ENCODE results near the gene TRAF1. TPM values are rescaled to one million over a fixed set of nuclear protein-coding genes. Genes with fewer than 3 reads are reported as not detected.

Gene TRAF1
- total and polyA plus RNA-seq, 10 of the 15 experiments (the other 5 are each of a cell fraction or from before 2014, with no cell fraction given) = 13.8 to 163 (median 128) TPM

- TF ChIP-seq IRF5 (IDR thresholded peaks at IDR 0.05; ENCODE audit: borderline replicate concordance) (no peak), PKNOX1 (IDR thresholded peaks at IDR 0.05) (peak; percentile 17; the same call in 1 of the 2 replicates), ZNF24 (IDR thresholded peaks at IDR 0.05) (no peak), RUNX3 (IDR thresholded peaks at IDR 0.05; ENCODE audit: low read length) (no peak), SP1 (IDR thresholded peaks at IDR 0.05; ENCODE audit: low read depth, low read length) (no peak), ZNF217 (IDR thresholded peaks at IDR 0.05) (no peak), IRF4 (IDR thresholded peaks at IDR 0.05; ENCODE audit: low read depth, low read length) (peak; percentile 58), ZNF384 (IDR thresholded peaks at IDR 0.05; ENCODE audit: borderline replicate concordance, low read depth, low read length) (peak; percentile 76; the same call in 1 of the 2 replicates), ZZZ3 (IDR thresholded peaks at IDR 0.05; ENCODE audit: control insufficient read depth, insufficient read length, low read depth) (no peak), DPF2 (IDR thresholded peaks at IDR 0.05) (peak; percentile 91), SMAD1 (IDR thresholded peaks at IDR 0.05; ENCODE audit: low read depth, partially characterized antibody) (peak; percentile 88), BCL3 (IDR thresholded peaks at IDR 0.05; ENCODE audit: borderline replicate concordance, insufficient read depth, low read depth, low read length, poor library complexity, severe bottlenecking) (peak; percentile 80), BCL11A (IDR thresholded peaks at IDR 0.05; ENCODE audit: low read depth, low read length) (peak; percentile 80; the same call in 1 of the 2 replicates), IRF3 (IDR thresholded peaks at IDR 0.05) (no peak), PAX8 (IDR thresholded peaks at IDR 0.05) (no peak), ZNF592 (IDR thresholded peaks at IDR 0.05) (0 out of 2 replicates have a peak, but pooled peaks have one; percentile 13), ZNF274 (IDR thresholded peaks at IDR 0.05; ENCODE audit: insufficient read depth, insufficient read length) (no peak), KDM1A (IDR thresholded peaks at IDR 0.05; ENCODE audit: borderline replicate concordance) (no peak), NR2C1 (IDR thresholded peaks at IDR 0.05) (no peak)
- TF ChIP-seq, protein P1, sequence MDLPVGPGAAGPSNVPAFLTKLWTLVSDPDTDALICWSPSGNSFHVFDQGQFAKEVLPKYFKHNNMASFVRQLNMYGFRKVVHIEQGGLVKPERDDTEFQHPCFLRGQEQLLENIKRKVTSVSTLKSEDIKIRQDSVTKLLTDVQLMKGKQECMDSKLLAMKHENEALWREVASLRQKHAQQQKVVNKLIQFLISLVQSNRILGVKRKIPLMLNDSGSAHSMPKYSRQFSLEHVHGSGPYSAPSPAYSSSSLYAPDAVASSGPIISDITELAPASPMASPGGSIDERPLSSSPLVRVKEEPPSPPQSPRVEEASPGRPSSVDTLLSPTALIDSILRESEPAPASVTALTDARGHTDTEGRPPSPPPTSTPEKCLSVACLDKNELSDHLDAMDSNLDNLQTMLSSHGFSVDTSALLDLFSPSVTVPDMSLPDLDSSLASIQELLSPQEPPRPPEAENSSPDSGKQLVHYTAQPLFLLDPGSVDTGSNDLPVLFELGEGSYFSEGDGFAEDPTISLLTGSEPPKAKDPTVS (IDR thresholded peaks at IDR 0.05; ENCODE audit: low read depth, low read length) = no peak
Measured at GRCh38 chr9:120931231-120932085, 4.9 kb upstream of the TRAF1 start (continued).
